H1 (cell line): ENCODE data around the gene ZNF799. TPM values are rescaled to one million over a fixed set of nuclear protein-coding genes. Genes with fewer than 3 reads are reported as not detected.

ENCODE experiments used
- BACH1 ChIP-seq: IDR thresholded peaks from 2 replicates; pipeline ENCODE4 v1.6.1; 2012; ENCODE audit warnings: low read length, improper control_type of control experiment
- CBX8 ChIP-seq: fragments of 300-800, 300-1000 bp; sonication (generic); IDR thresholded peaks from 2 replicates; pipeline ENCODE4 v1.7.1; 2016; ENCODE audit warnings: low read depth, low read length, borderline replicate concordance
- KDM4A ChIP-seq: IDR thresholded peaks from one replicate; pipeline ENCODE4 v1.7.1; 2012; ENCODE audit warnings: low read depth, mild to moderate bottlenecking, moderate library complexity, low read length, inconsistent platforms; ENCODE audit not compliant: severe bottlenecking
- POLR2A ChIP-seq, 2 experiments: IDR thresholded peaks; 1 replicate in 1 of 2; 2 replicates in 1 of 2; pipeline ENCODE4 v1.6.1; 2011; ENCODE audit warnings: low read depth in 2 of 2, low read length in 2 of 2, mild to moderate bottlenecking in 2 of 2; ENCODE audit errors: control extremely low read depth in 1 of 2
- SIN3A ChIP-seq, 2 experiments: IDR thresholded peaks in 1 of 2; conservative IDR thresholded peaks in 1 of 2; 2 replicates each; pipeline ENCODE4 v1.6.1; 2011 to 2012; ENCODE audit warnings: low read length in 2 of 2, improper control_type of control experiment in 1 of 2, low read depth in 1 of 2, mild to moderate bottlenecking in 1 of 2
- SIX5 ChIP-seq: IDR thresholded peaks from 2 replicates; pipeline ENCODE4 v1.6.1; 2011; ENCODE audit warnings: mild to moderate bottlenecking, low read depth, low read length
- TAF1 ChIP-seq: IDR thresholded peaks from 2 replicates; pipeline ENCODE4 v1.6.1; 2011; ENCODE audit warnings: mild to moderate bottlenecking, low read depth, low read length
- polyA plus RNA-seq, 7 experiments: library from polyadenylated mRNA; depleted of rRNA in 3 of 7; stranded (reverse) in 5 of 7; unstranded in 2 of 7; fragments of >200 nt in 5 of 7; fragments of 200-250 nt in 2 of 7; gene quantifications; 1 replicate in 5 of 7; 2 replicates in 1 of 7; 4 replicates in 1 of 7; pipeline versions ENCODE4 v1.2.1 to v1.2.3, GENCODE V29; 2011 to 2013; ENCODE audit warnings: missing spikeins in 2 of 7, mixed read lengths in 2 of 7
- total RNA-seq: library from RNA; stranded (reverse); fragmentation: NEBNext Ultra II Directional; extraction: Animal tissue kit (Norgen Biotek cat#: 25700); gene quantifications from 2 replicates; pipeline ENCODE4 v1.2.1, GENCODE V29; 2021
- TF ChIP-seq, protein P1 (sequence below), 3 experiments: IDR thresholded peaks; 1 replicate in 2 of 3; 2 replicates in 1 of 3; pipeline versions ENCODE4 v1.5.1 to v1.6.1; 2011; ENCODE audit warnings: low read length in 3 of 3, mild to moderate bottlenecking in 3 of 3, inconsistent platforms in 2 of 3, low read depth in 1 of 3, moderate library complexity in 1 of 3; ENCODE audit not compliant: insufficient read depth in 1 of 3; ENCODE audit errors: control extremely low read depth in 1 of 3
- TF ChIP-seq, protein P2 (sequence below): IDR thresholded peaks from 2 replicates; pipeline ENCODE4 v1.6.1; 2012; ENCODE audit warnings: inconsistent platforms

ZNF799 gene
- total and polyA plus RNA-seq, 2 of the 8 experiments (the other 6 are each of a cell fraction or from before 2014, with no cell fraction given), result 1.00 to 4.2 TPM

DNA sequence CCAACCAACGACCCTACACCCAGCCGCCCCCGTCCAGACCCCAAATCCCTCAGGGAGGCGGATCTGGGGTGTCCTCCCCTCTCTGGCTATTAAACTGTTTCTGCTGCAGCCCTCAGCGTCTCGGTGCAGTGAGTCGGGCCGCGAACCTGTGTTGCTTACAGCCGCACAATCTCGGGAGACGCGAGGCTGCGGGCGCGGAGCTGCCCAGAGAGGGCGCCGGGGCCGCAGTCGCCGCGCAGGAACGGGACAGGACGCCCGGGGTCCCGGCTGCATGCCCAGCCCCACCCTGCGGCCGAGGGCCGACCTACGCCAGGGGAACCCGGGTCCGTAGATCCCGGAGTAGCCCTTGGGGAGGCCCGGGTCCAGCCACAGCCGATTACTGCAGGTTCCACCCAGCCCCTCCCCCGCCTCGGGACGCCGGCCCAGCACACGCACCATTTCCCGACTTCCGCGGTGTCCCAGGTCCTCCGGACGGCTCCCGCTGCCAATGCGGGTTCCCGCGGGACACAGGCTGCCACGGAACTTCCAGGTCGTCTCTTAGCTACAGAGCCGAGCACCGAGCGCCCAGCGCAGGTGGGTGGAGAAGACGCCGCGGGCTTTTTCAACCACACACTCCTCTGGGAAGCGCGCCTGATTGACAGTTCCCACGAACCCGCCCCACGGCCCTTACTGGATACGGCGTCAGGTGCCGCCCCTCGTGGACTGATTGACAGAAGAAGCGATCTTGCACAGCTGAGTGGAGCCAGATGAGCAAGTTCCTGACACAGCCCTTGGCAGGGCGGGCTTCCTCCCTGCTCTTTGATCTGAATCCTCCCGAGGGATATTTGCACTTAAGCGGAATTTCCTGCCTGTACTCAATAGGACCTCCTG, at the start of gene ZNF799 (continued):
- TF ChIP-seq KDM4A, result peak; percentile 79
- TF ChIP-seq POLR2A (IDR thresholded peaks at IDR 0.05; ENCODE audit: control extremely low read depth in 1 of 2, low read depth in 2 of 2, low read length in 2 of 2), result 0 out of 3 replicates have a peak, but pooled peaks of 1 of the 2 experiments have one; percentile 24
- TF ChIP-seq, protein P1, sequence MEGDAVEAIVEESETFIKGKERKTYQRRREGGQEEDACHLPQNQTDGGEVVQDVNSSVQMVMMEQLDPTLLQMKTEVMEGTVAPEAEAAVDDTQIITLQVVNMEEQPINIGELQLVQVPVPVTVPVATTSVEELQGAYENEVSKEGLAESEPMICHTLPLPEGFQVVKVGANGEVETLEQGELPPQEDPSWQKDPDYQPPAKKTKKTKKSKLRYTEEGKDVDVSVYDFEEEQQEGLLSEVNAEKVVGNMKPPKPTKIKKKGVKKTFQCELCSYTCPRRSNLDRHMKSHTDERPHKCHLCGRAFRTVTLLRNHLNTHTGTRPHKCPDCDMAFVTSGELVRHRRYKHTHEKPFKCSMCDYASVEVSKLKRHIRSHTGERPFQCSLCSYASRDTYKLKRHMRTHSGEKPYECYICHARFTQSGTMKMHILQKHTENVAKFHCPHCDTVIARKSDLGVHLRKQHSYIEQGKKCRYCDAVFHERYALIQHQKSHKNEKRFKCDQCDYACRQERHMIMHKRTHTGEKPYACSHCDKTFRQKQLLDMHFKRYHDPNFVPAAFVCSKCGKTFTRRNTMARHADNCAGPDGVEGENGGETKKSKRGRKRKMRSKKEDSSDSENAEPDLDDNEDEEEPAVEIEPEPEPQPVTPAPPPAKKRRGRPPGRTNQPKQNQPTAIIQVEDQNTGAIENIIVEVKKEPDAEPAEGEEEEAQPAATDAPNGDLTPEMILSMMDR (IDR thresholded peaks at IDR 0.05; ENCODE audit: control extremely low read depth in 1 of 3, insufficient read depth in 1 of 3, low read depth in 1 of 3, low read length in 3 of 3), result no peak
- TF ChIP-seq BACH1, result peak; percentile 67
- no peak for TF ChIP-seq SIX5
- 0 out of 2 replicates have a peak, but pooled peaks have one; percentile 32 for TF ChIP-seq TAF1
- TF ChIP-seq, protein P2, sequence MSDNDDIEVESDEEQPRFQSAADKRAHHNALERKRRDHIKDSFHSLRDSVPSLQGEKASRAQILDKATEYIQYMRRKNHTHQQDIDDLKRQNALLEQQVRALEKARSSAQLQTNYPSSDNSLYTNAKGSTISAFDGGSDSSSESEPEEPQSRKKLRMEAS, result 0 out of 2 replicates have a peak, but pooled peaks have one; percentile 27
- TF ChIP-seq CBX8, result no peak
- TF ChIP-seq SIN3A (conservative IDR thresholded peaks at IDR 0.05 in 1 of 2, IDR thresholded peaks at IDR 0.05 in 1 of 2; ENCODE audit: low read depth in 1 of 2, low read length in 2 of 2), result peak in 1 of 2 experiments; percentile 57; a peak in 1 of 4 replicates
